Stomach (tissue), 4 donors: ENCODE measurements around the gene ERG.

Experiments used
- CTCF ChIP-seq, 7 experiments: fragments of 450-650 bp in 4 of 7; fragments of 200-600 bp in 3 of 7; sonication (generic) in 3 of 7; IDR thresholded peaks; one replicate each; pipeline ENCODE4 v1.5.1; 2016 to 2019; ENCODE audit warnings: antibody characterized with exemption in 7 of 7, control low read depth in 2 of 7, mild to moderate bottlenecking in 1 of 7
- EP300 ChIP-seq: sonication (generic); formaldehyde crosslinking; IDR thresholded peaks from one replicate; pipeline ENCODE4 v1.6.1; 2017; ENCODE audit warnings: antibody characterized with exemption
- POLR2A ChIP-seq, 4 donors: fragments of 450-650 bp; IDR thresholded peaks; one replicate each; pipeline ENCODE4 v1.6.1; 2016; ENCODE audit warnings: antibody characterized with exemption in 4 of 4, control low read depth in 2 of 4, mild to moderate bottlenecking in 1 of 4, moderate library complexity in 1 of 4
- POLR2AphosphoS5 ChIP-seq, 3 donors: sonication (generic); formaldehyde crosslinking; IDR thresholded peaks; one replicate each; pipeline ENCODE4 v1.6.1; 2016; ENCODE audit warnings: antibody characterized with exemption in 3 of 3

DNA sequence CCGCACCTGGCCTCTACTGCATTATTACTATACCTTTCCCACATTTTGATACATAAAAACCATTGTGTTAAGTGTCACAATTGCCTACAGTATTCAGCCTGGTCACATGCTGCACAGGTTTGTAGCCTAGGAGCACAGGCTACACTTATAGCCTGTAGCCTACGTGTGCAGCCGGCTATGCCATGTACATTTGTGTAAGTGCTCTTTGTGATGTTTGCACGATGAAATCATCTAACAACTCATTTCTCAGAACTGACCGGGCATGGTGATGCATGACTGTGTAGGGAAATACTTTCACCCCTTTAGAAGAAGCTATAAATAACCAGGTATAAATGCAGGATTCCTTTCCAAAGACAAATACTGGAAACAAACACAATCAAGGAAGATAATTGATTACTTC lies 12.1 kb downstream of the ERG start:
- no peak for TF ChIP-seq CTCF (IDR thresholded peaks at IDR 0.05)
- TF ChIP-seq POLR2AphosphoS5 (IDR thresholded peaks at IDR 0.05): no peak
- no peak for TF ChIP-seq POLR2A (IDR thresholded peaks at IDR 0.05)
- no peak for TF ChIP-seq EP300
